GM12878 (cell line): ENCODE data around the gene ATP6V1G2. TPM values are rescaled to one million over a fixed set of nuclear protein-coding genes. Genes with fewer than 3 reads are reported as not detected.
A peak's percentile ranks its signal among the peaks of the same experiment; 100 is the strongest.

ENCODE experiments used
- ATAC-seq: fragments of 200-7000 bp; cut with Tn5 transposase; 3 replicates; pipeline ENCODE4 v1.9.1; 2020; ENCODE audit warnings: mild to moderate bottlenecking, moderate library complexity
- BruUV-seq: library from RNA; stranded (reverse); fragments of 400-500 nt; replicated peaks from 2 replicates; lab custom pipeline; 2021; lab: Mats Ljungman, UMichigan
- CTCF ChIA-PET: fragments of 300-600 bp; sonication (Branson Sonifier 250); formaldehyde crosslinking; extraction: SDS; loops from one replicate; lab custom pipeline; 2021; ENCODE audit warnings: inconsistent platforms; lab: Yijun Ruan, JAX
- POLR2A ChIA-PET: fragments of 350-600 bp; formaldehyde crosslinking; extraction: SDS; loops from one replicate; lab custom pipeline; 2021; ENCODE audit warnings: inconsistent platforms; lab: Charles Lee
- RAD21 ChIA-PET: fragments of 300-600 bp; sonication (Branson Sonifier 250); formaldehyde crosslinking; loops from one replicate; lab custom pipeline; 2023; ENCODE audit warnings: antibody characterized with exemption; ENCODE audit not compliant: unreplicated experiment; lab: Charles Lee
- SMC1A ChIA-PET: fragments of 300-600 bp; sonication (Branson Sonifier 250); formaldehyde crosslinking; loops from one replicate; lab custom pipeline; 2023; ENCODE audit not compliant: unreplicated experiment, uncharacterized antibody; lab: Charles Lee
- DNase-seq: peaks from one replicate; pipeline ENCODE4 v3.0.0-alpha.2; 2011; ENCODE audit warnings: low read depth, low spot score
- FAIRE-seq: peaks from 3 replicates; lab custom pipeline; 2011; peaks lifted over from hg19 to GRCh38; lab: Jason Lieb, UNC
- H2AFZ ChIP-seq: 2 replicates; pipeline ENCODE4 v1.6.0; 2011; ENCODE audit warnings: low read depth, low read length, control low read depth; ENCODE audit not compliant: control insufficient read depth
- H3K27ac ChIP-seq: 2 replicates; pipeline ENCODE4 v1.5.1; 2011; ENCODE audit warnings: control low read depth; ENCODE audit not compliant: control insufficient read depth, insufficient read depth
- H3K27me3 ChIP-seq, 2 experiments: replicated peaks in 1 of 2; 2 replicates each; pipeline versions ENCODE4 v1.6.0 to v1.6.1; 2011; ENCODE audit warnings: low read length in 1 of 2; ENCODE audit not compliant: control insufficient read depth in 2 of 2, insufficient read depth in 2 of 2
- H3K36me3 ChIP-seq, 2 experiments: 2 replicates each; pipeline ENCODE4 v1.5.1; 2011; ENCODE audit warnings: low read length in 1 of 2; ENCODE audit not compliant: control insufficient read depth in 2 of 2, insufficient read depth in 2 of 2
- H3K4me1 ChIP-seq: 2 replicates; pipeline ENCODE4 v1.6.1; 2011; ENCODE audit warnings: mild to moderate bottlenecking, low read length, moderate library complexity, mixed read lengths; ENCODE audit not compliant: control insufficient read depth, insufficient read depth
- H3K4me2 ChIP-seq: 2 replicates; pipeline ENCODE4 v1.6.0; 2011; ENCODE audit warnings: control low read depth; ENCODE audit not compliant: control insufficient read depth, insufficient read depth
- H3K4me3 ChIP-seq: fragments of 200-600 bp; sonication (generic); 2 replicates; pipeline ENCODE4 v1.5.1; 2016
- H3K79me2 ChIP-seq: 2 replicates; pipeline ENCODE4 v1.6.0; 2011; ENCODE audit warnings: low read length; ENCODE audit not compliant: control insufficient read depth, insufficient read depth
- H3K9ac ChIP-seq: 2 replicates; pipeline ENCODE4 v1.8.0; 2011; ENCODE audit warnings: low read length, control low read depth, mixed read lengths; ENCODE audit not compliant: control insufficient read depth, insufficient read depth
- H3K9me3 ChIP-seq: replicated peaks from 3 replicates; pipeline ENCODE4 v1.5.1; 2011; ENCODE audit warnings: mild to moderate bottlenecking, low read length; ENCODE audit not compliant: control insufficient read depth, insufficient read depth
- H4K20me1 ChIP-seq: 2 replicates; pipeline ENCODE4 v1.6.0; 2011; ENCODE audit not compliant: control insufficient read depth, insufficient read depth
- MYC ChIP-seq: IDR thresholded peaks from 2 replicates; pipeline ENCODE4 v1.6.1; 2011; ENCODE audit warnings: mild to moderate bottlenecking, low read length, moderate library complexity, inconsistent platforms; ENCODE audit not compliant: insufficient read depth, insufficient replicate concordance, insufficient read length, severe bottlenecking
- PML ChIP-seq: IDR thresholded peaks from 2 replicates; pipeline ENCODE4 v1.6.1; 2012; ENCODE audit warnings: low read length, inconsistent platforms
- POLR2AphosphoS5 ChIP-seq: IDR thresholded peaks from 2 replicates; pipeline ENCODE4 v1.6.1; 2011; ENCODE audit warnings: mild to moderate bottlenecking, low read length, inconsistent platforms
- RFX5 ChIP-seq: IDR thresholded peaks from 2 replicates; pipeline ENCODE4 v1.6.1; 2011; ENCODE audit warnings: low read depth, low read length, improper control_type of control experiment
- STAT3 ChIP-seq: IDR thresholded peaks from 2 replicates; pipeline ENCODE4 v1.6.1; 2011; ENCODE audit warnings: low read depth, low read length, improper control_type of control experiment
- WGBS: methylation state at CpG from one replicate; pipeline ENCODE4 v1.1.6; 2016; ENCODE audit warnings: low lambda C conversion rate; ENCODE audit not compliant: insufficient replicate concordance, insufficient coverage; ENCODE audit errors: missing lambda C conversion rate; 5-methylcytosine and 5-hydroxymethylcytosine counted together
- in situ Hi-C: fragments of 300-500 bp; cut with MboI; formaldehyde crosslinking; loops from 9 replicates; pipeline ENCODE4 v1.14.3; 2018; ENCODE audit warnings: mixed read lengths
- intact Hi-C: fragments of 100-400 bp; cut with micrococcal nuclease; formaldehyde crosslinking; loops from one replicate; pipeline ENCODE4 v1.14.2; 2022; ENCODE audit not compliant: unreplicated experiment
- polyA plus RNA-seq, 11 experiments: library from polyadenylated mRNA; depleted of rRNA in 4 of 11; unstranded in 6 of 11; stranded (reverse) in 5 of 11; fragments of >200 nt; fragmentation: Nextera tagmentation in 4 of 11; fragmentation: Illumina TruSeq in 1 of 11; extraction: Ambion mirVana in 4 of 11; extraction: Trizol in 1 of 11; gene quantifications; 1 replicate in 1 of 11; 2 replicates in 10 of 11; pipeline versions ENCODE4 v1.2.1 to v1.2.3, GENCODE V29; 2011 to 2016; ENCODE audit warnings: inconsistent platforms in 2 of 11, missing spikeins in 2 of 11, low read depth in 1 of 11
- total RNA-seq, 4 experiments: library from RNA; depleted of rRNA in 3 of 4; stranded (reverse); fragments of >200 nt in 3 of 4; fragmentation: Illumina TruSeq in 1 of 4; extraction: Trizol in 1 of 4; gene quantifications; 2 replicates each; pipeline versions ENCODE4 v1.2.1 to v1.2.3, GENCODE V29; 2013 to 2021

Gene ATP6V1G2
- total and polyA plus RNA-seq, 10 of the 15 experiments (the other 5 are each of a cell fraction or from before 2014, with no cell fraction given) = 0.45 to 8.9 (median 2.8) TPM

GRCh38 chr6:31531162-31531561 lies 15.2 kb downstream of the ATP6V1G2 start (continued):
- no peak for TF ChIP-seq PML

DNA sequence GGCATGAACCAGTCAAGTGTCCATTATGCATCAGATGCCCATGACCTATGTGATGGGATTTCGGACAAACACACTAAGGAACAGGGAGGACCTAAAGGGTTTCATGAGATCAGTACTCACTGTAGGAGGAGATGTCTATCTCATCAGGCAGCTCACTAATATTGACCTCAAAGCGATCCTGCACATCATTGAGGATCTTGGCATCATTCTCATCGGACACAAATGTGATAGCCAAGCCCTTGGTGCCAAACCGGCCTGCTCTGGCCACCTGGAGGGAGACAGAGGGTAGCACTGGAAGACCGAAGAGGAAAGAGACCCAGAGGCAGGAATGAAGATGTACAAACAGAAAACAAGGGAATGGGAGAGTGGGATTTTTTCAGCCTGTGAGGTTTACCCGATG lies 15.7 kb downstream of the ATP6V1G2 start:
- no TSS peak for BruUV-seq
- no peak for TF ChIP-seq MYC
- no peak for TF ChIP-seq RFX5
- TF ChIP-seq STAT3 = no peak
- TF ChIP-seq POLR2AphosphoS5 = peak; percentile 56; the same call in 1 of the 2 replicates
- TF ChIP-seq, all 136 proteins: peak for 1
- intact Hi-C loops = no loop called here
- ChIA-PET CTCF (no interaction called here), POLR2A (interaction anchor here (0.6 kb wide), 1 partner anchor 26 kb away, joined by 3 read pairs; no protein-coding TSS in a partner anchor), RAD21 (no interaction called here), SMC1A (no interaction called here)
- FAIRE-seq (no peak), DNase-seq (no peak), ATAC-seq (no peak)
- Histone ChIP-seq H3K27me3 (no peaks in the 10 kb centered on the region), H3K9ac (no peak overlapping the region), H3K9me3 (no peaks in the 10 kb centered on the region), H3K36me3 (peaks cover 26 to 31% of the 10 kb centered on the region in 2 experiments), H3K4me2 (no peak overlapping the region), H3K79me2 (peaks cover 13% of the 10 kb centered on the region), H2AFZ (no peak overlapping the region), H3K27ac (no peak overlapping the region), H3K4me3 (no peak overlapping the region), H3K4me1 (no peaks in the 10 kb centered on the region), H4K20me1 (peaks cover 3% of the 10 kb centered on the region)
- WGBS = 81% methylated on average over 6 of the region's 6 CpGs
- in situ Hi-C loops = no loop called here
